Measurements from ENCODE around the gene TMEM198. TPM values are rescaled to one million over a fixed set of nuclear protein-coding genes. Genes with fewer than 3 reads are reported as not detected.

TMEM198 gene
- total RNA-seq, 6 experiments from 2014 or later, result 2.3 to 2.8 (median 2.7) TPM

- no peak overlapping the region for H3K27ac Mint-ChIP-seq
- H3K4me1 Mint-ChIP-seq (ENCODE audit: low read depth), result peaks cover 21% of the 10 kb centered on the region
- TF ChIP-seq, protein P1, sequence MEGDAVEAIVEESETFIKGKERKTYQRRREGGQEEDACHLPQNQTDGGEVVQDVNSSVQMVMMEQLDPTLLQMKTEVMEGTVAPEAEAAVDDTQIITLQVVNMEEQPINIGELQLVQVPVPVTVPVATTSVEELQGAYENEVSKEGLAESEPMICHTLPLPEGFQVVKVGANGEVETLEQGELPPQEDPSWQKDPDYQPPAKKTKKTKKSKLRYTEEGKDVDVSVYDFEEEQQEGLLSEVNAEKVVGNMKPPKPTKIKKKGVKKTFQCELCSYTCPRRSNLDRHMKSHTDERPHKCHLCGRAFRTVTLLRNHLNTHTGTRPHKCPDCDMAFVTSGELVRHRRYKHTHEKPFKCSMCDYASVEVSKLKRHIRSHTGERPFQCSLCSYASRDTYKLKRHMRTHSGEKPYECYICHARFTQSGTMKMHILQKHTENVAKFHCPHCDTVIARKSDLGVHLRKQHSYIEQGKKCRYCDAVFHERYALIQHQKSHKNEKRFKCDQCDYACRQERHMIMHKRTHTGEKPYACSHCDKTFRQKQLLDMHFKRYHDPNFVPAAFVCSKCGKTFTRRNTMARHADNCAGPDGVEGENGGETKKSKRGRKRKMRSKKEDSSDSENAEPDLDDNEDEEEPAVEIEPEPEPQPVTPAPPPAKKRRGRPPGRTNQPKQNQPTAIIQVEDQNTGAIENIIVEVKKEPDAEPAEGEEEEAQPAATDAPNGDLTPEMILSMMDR (IDR thresholded peaks at IDR 0.05), result no peak
- H3K27me3 Mint-ChIP-seq (ENCODE audit: insufficient read depth), result peaks cover 25% of the 10 kb centered on the region
- H3K36me3 Mint-ChIP-seq (ENCODE audit: low read depth), result no peaks in the 10 kb centered on the region
- no peaks in the 10 kb centered on the region for H3K9me3 Mint-ChIP-seq
- DNase-seq, result no peak
- H3K4me3 Mint-ChIP-seq, result no peak overlapping the region; the same call in 1 of the 2 replicates
Measured at GRCh38 chr2:219576505-219577388, 32.9 kb downstream of the TMEM198 start.

DNA sequence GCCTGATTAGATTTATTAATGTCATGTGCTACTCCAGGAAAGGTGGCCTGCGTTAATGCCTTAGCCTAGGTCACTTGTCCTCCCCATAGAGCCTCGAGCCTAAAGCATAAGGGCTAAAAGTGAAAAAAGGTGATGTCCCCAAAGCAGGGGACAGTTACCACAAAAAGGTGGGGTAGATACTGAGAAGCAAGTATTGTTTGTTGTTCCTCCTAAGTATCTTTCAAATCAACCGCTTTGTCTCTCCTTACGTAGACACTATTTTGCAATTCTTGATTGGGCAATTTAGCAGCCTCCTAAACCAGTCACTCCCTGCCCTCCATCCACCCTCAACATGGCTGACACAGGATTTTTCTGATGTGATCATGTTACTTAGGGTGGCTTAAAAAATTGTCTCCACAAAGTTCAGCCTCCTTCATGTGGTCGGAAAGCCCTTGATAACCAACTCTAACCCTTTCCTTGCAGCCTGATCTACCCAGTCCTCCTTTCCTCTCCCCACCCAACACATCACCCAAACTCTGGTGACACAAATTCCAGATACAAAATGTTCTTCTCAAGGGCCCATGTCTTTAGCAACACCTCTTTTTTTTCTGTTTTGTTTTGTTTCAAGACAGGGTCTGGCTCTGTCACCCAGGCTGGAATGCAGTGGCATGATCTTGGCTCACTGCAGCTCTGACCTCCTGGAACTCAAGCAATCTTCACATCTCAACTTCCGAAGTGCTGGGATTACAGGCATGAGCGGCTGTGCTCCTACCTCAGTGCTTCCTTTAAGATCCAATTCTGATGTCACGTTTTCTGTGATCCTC is 35.2 kb downstream of the TMEM198 start:
- H3K4me3 Mint-ChIP-seq, result no peak overlapping the region
- no peak overlapping the region for H3K27ac Mint-ChIP-seq
- no peaks in the 10 kb centered on the region for H3K36me3 Mint-ChIP-seq (ENCODE audit: low read depth)
- no peak for DNase-seq
- H3K4me1 Mint-ChIP-seq (ENCODE audit: low read depth), result peaks cover 17% of the 10 kb centered on the region
- TF ChIP-seq, protein P1 (IDR thresholded peaks at IDR 0.05), result no peak
- no peaks in the 10 kb centered on the region for H3K9me3 Mint-ChIP-seq
- H3K27me3 Mint-ChIP-seq (ENCODE audit: insufficient read depth), result peaks cover 22% of the 10 kb centered on the region

DNA sequence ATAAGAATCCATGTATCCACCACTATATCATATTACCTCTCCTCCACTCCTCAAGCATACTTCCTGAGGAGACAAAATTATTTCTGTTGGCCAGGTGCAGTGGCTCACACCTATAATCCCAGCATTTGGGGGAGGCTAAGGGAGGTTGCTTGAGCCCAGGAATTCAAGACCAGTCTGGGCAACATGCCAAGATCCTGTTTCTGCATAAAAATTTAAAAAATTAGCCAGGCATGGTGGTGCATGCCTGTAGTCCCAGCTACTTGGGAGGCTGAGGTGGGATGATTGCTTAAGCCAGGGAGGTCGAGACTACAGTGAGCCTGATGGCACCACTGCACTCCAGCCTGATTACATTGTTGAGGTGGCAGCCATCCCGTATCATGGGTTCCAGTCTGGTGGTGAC is 37.5 kb downstream of the TMEM198 start:
- Mint-ChIP-seq H3K27ac (no peak overlapping the region), H3K4me3 (no peak overlapping the region), H3K9me3 (no peaks in the 10 kb centered on the region), H3K4me1 (ENCODE audit: low read depth) (peaks cover 17% of the 10 kb centered on the region), H3K27me3 (ENCODE audit: insufficient read depth) (peaks cover 22% of the 10 kb centered on the region), H3K36me3 (ENCODE audit: low read depth) (no peaks in the 10 kb centered on the region)
- TF ChIP-seq, protein P1 (IDR thresholded peaks at IDR 0.05), result no peak
- DNase-seq, result no peak

- Mint-ChIP-seq H3K36me3 (ENCODE audit: low read depth) (no peaks in the 10 kb centered on the region), H3K4me1 (ENCODE audit: low read depth) (peaks cover 12% of the 10 kb centered on the region), H3K27ac (no peak overlapping the region), H3K4me3 (no peak overlapping the region), H3K9me3 (no peaks in the 10 kb centered on the region), H3K27me3 (ENCODE audit: insufficient read depth) (peaks cover 25% of the 10 kb centered on the region)
- DNase-seq, result no peak
- TF ChIP-seq, protein P1 (IDR thresholded peaks at IDR 0.05), result no peak
Measured at GRCh38 chr2:219591091-219591490, 47.3 kb downstream of the TMEM198 start.

- Mint-ChIP-seq H3K4me1 (ENCODE audit: low read depth) (peaks cover 23% of the 10 kb centered on the region), H3K36me3 (ENCODE audit: low read depth) (no peaks in the 10 kb centered on the region), H3K27ac (no peak overlapping the region), H3K27me3 (ENCODE audit: insufficient read depth) (peaks cover 19% of the 10 kb centered on the region), H3K4me3 (no peak overlapping the region), H3K9me3 (no peaks in the 10 kb centered on the region)
- TF ChIP-seq, protein P1 (IDR thresholded peaks at IDR 0.05), result no peak
- DNase-seq, result no peak
Measured at GRCh38 chr2:219592736-219593135, 48.9 kb downstream of the TMEM198 start.

Data from HFFc6 (cell line).